IPS DF 6.9 (cell line): Measurements from ENCODE around the gene PDP2.

Source experiments
- DNase-seq: peaks from one replicate; pipeline ENCODE4 v3.0.0-alpha.2; 2013; ENCODE audit warnings: low read depth, low spot score
- H3K27ac ChIP-seq: one replicate; pipeline ENCODE4 v1.5.1; 2013; ENCODE audit warnings: low read length, control low read depth
- H3K27me3 ChIP-seq: 2 replicates; pipeline ENCODE4 v1.6.1; 2013; ENCODE audit warnings: mild to moderate bottlenecking, low read length; ENCODE audit not compliant: control insufficient read depth, insufficient read depth
- H3K36me3 ChIP-seq: 2 replicates; pipeline ENCODE4 v1.6.1; 2013; ENCODE audit warnings: low read length; ENCODE audit not compliant: control insufficient read depth, insufficient read depth
- H3K4me1 ChIP-seq: 2 replicates; pipeline ENCODE4 v1.6.1; 2013; ENCODE audit warnings: low read length; ENCODE audit not compliant: control insufficient read depth, insufficient read depth
- H3K4me3 ChIP-seq: 2 replicates; pipeline ENCODE4 v1.5.1; 2013; ENCODE audit warnings: mild to moderate bottlenecking, low read length
- H3K9me3 ChIP-seq: 2 replicates; pipeline ENCODE4 v1.6.1; 2013; ENCODE audit warnings: low read length, inconsistent platforms; ENCODE audit not compliant: control insufficient read depth, insufficient read depth
- WGBS: extraction: QIAGEN DNeasy Blood & Tissue Kit; methylation state at CpG from one replicate; pipeline ENCODE4 v1.1.7; 2013; ENCODE audit warnings: mixed read lengths, missing lambda C conversion rate; ENCODE audit not compliant: insufficient read length, insufficient coverage; 5-methylcytosine and 5-hydroxymethylcytosine counted together

PDP2 gene

DNA sequence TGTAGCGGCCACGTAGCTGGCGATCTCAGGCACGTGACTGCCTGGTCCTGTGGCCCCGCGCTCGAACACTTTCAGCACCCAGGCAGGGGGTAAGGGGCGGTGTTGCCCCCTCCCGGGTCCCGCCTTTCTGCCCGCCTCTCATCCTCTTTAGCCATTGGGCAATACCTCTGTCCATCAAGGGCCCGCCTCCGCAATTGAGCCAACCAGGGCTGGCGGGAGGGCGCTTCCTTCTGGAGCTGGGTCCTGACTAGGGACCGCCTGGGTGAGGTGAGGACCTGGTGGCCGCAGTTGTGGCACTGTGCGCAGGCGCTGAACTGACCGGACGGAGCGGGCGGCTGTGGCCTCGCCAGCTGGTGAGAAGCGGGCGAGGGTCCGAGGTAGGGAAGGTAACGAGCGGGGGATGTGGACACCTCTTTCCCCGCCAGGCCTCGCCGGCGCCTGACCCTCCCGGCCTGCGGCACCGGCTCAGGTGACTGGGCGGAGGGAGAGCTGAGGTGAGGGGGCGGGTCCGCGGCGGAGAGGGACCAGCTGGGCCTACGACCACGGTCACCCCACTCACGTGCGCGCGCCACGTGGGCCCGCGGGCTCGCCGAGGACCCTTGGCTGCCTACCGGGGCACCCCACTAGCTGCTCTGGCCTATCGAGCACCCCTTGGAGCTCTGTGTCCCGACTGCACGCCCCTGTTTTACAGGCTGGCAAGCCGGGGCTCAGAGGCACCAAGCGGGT lies at the start of gene PDP2:
PDP2 (plus strand) TSS at position 228 of the 726 bp plus-strand sequence. CDS start 3,770 bp downstream, outside the sequence.
- no peak within 1 kb of the TSS for H3K27ac ChIP-seq
- H3K4me1 ChIP-seq, result no peaks in the 10 kb centered on the region
- no peaks in the 10 kb centered on the region for H3K9me3 ChIP-seq
- peak within 1 kb of the TSS; percentile 80 for H3K4me3 ChIP-seq
- peak; percentile 94 for DNase-seq
- no peaks in the 10 kb centered on the region for H3K27me3 ChIP-seq
- H3K36me3 ChIP-seq, result peaks cover 12% of the 10 kb centered on the region
- WGBS, result no CpG with 5 or more reads among the region's 58 CpGs

DNA sequence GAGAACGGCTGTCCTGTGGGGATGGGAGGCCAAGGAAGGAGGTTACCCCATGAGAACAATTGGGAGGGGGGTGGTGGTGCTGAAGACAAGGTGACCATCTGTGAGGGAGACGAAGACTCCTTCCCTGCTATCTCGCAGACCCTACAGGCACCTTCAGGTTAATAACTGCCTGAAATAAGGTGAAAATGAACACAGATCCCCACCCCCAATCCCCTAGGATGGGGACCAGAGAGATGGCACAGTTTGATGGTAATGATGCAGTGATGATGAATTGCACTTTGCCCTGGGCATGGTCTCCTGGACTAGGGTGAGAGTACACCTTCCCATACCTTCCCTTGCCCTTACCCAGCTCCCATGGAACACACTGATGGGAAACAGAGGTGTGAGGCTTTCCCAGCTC lies 48.1 kb upstream of the PDP2 start:
- WGBS, result no CpG with 5 or more reads among the region's 3 CpGs
- H3K27me3 ChIP-seq, result no peaks in the 10 kb centered on the region
- H3K9me3 ChIP-seq, result no peaks in the 10 kb centered on the region
- H3K4me3 ChIP-seq, result no peak overlapping the region
- 0 out of 2 replicates have a peak, but pooled peaks cover 2% of the 10 kb centered on the region for H3K36me3 ChIP-seq
- no peak overlapping the region for H3K27ac ChIP-seq
- H3K4me1 ChIP-seq, result peaks cover 1% of the 10 kb centered on the region; the same call in 1 of the 2 replicates
- DNase-seq, result no peak

DNA sequence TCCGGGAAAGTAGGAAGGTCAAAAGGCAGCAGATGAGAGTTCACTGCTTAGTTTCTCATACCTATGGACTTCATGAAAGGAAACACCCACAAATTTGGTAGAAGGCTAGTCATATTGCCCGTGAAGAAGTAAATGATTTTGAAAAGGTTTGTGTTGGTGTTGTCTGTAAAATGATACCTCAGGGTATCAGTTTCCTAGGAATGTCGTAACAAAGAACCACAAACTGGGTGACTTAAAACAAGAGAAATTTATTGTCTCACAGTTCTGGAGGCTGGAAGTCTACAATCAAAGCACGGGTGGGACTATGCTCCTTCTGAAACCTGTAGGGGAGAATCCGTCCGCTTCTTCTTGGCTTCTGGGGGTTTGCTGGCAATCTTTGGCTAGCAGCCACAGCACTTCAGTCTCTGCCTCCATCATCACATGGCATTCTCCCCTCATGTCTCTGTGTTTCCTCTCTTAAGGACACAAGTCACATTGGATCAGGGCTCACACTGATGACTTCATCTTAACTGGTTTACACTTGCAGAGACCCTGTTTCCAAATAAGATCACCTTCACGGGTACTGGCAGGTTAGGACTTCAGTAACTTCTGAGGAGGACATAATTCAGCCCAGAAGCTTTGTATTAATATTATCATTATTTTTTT lies 47.5 kb upstream of the PDP2 start:
- Histone ChIP-seq H3K9me3 (no peaks in the 10 kb centered on the region), H3K27me3 (no peaks in the 10 kb centered on the region), H3K4me3 (no peak overlapping the region), H3K4me1 (peaks cover 1% of the 10 kb centered on the region; the same call in 1 of the 2 replicates), H3K27ac (no peak overlapping the region), H3K36me3 (0 out of 2 replicates have a peak, but pooled peaks cover 2% of the 10 kb centered on the region)
- WGBS, result no CpG with 5 or more reads among the region's 7 CpGs
- DNase-seq, result no peak

- no CpG with 5 or more reads among the region's 5 CpGs for WGBS
- Histone ChIP-seq H3K4me3 (no peak overlapping the region), H3K27ac (no peak overlapping the region), H3K36me3 (no peaks in the 10 kb centered on the region), H3K9me3 (no peaks in the 10 kb centered on the region), H3K27me3 (no peaks in the 10 kb centered on the region), H3K4me1 (no peaks in the 10 kb centered on the region)
- DNase-seq, result no peak
Measured at GRCh38 chr16:66834746-66835145, 45.6 kb upstream of the PDP2 start.

GRCh38 chr16:66840883-66841282 lies 39.4 kb upstream of the PDP2 start:
- Histone ChIP-seq H3K36me3 (no peaks in the 10 kb centered on the region), H3K27me3 (peaks cover 19% of the 10 kb centered on the region), H3K27ac (no peak overlapping the region), H3K4me1 (0 out of 2 replicates have a peak, but pooled peaks cover 3% of the 10 kb centered on the region), H3K4me3 (no peak overlapping the region), H3K9me3 (no peaks in the 10 kb centered on the region)
- WGBS, result no CpG with 5 or more reads among the region's 3 CpGs
- DNase-seq, result no peak

- H3K4me1 ChIP-seq, result 0 out of 2 replicates have a peak, but pooled peaks cover 3% of the 10 kb centered on the region
- no peaks in the 10 kb centered on the region for H3K9me3 ChIP-seq
- no peak overlapping the region for H3K4me3 ChIP-seq
- H3K36me3 ChIP-seq, result no peaks in the 10 kb centered on the region
- no CpG with 5 or more reads among the region's 4 CpGs for WGBS
- peaks cover 20% of the 10 kb centered on the region for H3K27me3 ChIP-seq
- no peak for DNase-seq
- no peak overlapping the region for H3K27ac ChIP-seq
Measured at GRCh38 chr16:66841366-66841765, 38.9 kb upstream of the PDP2 start.

GRCh38 chr16:66842765-66843164 lies 37.5 kb upstream of the PDP2 start:
- no peak overlapping the region for H3K4me3 ChIP-seq
- no CpG with 5 or more reads among the region's 7 CpGs for WGBS
- no peak for DNase-seq
- no peaks in the 10 kb centered on the region for H3K9me3 ChIP-seq
- H3K27ac ChIP-seq, result no peak overlapping the region
- no peaks in the 10 kb centered on the region for H3K36me3 ChIP-seq
- H3K4me1 ChIP-seq, result 0 out of 2 replicates have a peak, but pooled peaks cover 3% of the 10 kb centered on the region
- peaks cover 20% of the 10 kb centered on the region for H3K27me3 ChIP-seq

DNA sequence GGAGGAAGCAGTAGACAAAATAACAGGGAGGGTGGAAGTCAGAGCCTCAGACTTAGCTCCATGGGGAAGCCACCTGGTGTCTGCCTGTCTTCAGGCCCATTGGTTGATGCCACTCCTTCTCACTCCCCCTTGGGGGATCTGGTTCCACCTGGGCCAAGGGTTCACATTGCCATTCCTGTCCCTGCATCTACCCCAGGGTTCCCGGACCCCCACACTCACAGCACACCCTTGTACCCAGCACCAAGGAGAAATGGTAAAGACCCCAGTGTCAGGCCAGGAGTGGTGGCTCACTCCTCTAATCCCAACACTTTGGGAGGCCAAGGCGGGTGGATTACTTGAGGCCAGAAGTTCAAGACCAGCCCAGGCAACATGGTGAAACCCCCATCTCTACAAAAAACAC lies 37.1 kb upstream of the PDP2 start:
- H3K4me1 ChIP-seq, result 0 out of 2 replicates have a peak, but pooled peaks cover 3% of the 10 kb centered on the region
- WGBS, result no CpG with 5 or more reads among the region's 2 CpGs
- H3K27ac ChIP-seq, result no peak overlapping the region
- H3K36me3 ChIP-seq, result no peaks in the 10 kb centered on the region
- no peaks in the 10 kb centered on the region for H3K9me3 ChIP-seq
- no peak overlapping the region for H3K4me3 ChIP-seq
- H3K27me3 ChIP-seq, result peaks cover 20% of the 10 kb centered on the region
- no peak for DNase-seq

DNA sequence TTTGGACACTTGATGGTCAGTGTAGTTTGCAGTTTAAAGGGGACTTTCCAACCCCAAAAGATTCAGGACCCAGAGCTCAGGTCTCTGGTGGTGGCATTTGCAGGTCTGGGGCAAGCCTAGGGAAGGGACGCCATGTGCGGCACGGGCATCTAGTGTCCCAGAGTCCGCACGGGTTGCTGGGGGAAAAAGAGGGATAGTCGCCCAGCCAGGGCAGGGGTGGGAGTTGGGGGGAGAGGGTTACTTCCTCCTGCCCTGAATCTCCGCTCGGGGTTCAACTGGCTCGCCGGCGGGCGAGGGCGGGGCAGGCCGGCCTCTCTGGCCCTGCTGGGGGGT lies 36.3 kb upstream of the PDP2 start:
- H3K4me1 ChIP-seq, result 0 out of 2 replicates have a peak, but pooled peaks cover 3% of the 10 kb centered on the region
- no peak for DNase-seq
- no peak overlapping the region for H3K27ac ChIP-seq
- no peaks in the 10 kb centered on the region for H3K9me3 ChIP-seq
- peak overlapping the region; percentile 87; the same call in 1 of the 2 replicates for H3K4me3 ChIP-seq
- no peaks in the 10 kb centered on the region for H3K36me3 ChIP-seq
- WGBS, result no CpG with 5 or more reads among the region's 14 CpGs
- H3K27me3 ChIP-seq, result peaks cover 20% of the 10 kb centered on the region

DNA sequence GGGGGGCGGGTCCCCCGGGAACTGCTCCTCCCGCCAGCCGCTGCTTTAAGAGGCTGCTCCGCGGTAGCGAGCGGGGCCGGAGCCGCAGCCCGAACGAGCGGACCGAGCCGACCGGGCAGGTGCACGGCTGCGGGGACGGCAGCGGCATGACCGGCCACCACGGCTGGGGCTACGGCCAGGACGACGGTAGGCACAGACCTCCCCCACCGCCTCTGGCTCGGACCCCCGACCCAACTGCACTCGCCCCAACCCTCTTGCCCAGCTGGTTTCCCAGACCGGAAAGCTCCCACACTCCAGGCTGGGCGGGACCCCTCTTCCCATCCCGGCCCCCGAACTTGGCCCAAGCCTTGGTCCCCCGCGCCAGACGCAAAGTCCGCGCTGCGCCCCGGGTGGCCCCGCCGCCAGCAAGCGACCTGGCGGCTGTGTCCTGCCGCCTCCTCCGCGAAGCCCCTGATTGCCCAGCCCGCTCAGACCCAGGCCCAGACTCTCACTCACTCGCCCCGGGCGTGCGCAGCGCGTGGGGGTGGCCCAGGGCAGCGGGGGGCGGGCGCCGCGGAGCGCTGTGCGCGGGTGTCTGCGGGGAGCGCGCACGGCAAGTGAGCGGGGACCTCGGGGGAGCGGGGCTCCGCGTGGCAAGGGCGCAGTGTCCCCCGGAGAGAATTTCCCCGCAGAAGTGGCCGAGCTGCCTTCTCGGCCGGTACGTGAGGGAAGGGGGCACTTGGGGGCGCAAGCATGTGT lies 35.8 kb upstream of the PDP2 start, which contains the start of gene CA7:
CA7 (plus strand) TSS at position 73 of the 738 bp plus-strand sequence; CDS start at position 147, 74 bp downstream.
- H3K36me3 ChIP-seq, result no peaks in the 10 kb centered on the region
- H3K9me3 ChIP-seq, result no peaks in the 10 kb centered on the region
- H3K4me1 ChIP-seq, result 0 out of 2 replicates have a peak, but pooled peaks cover 3% of the 10 kb centered on the region
- H3K4me3 ChIP-seq, result peak within 1 kb of the TSS; percentile 87
- no peak within 1 kb of the TSS for H3K27ac ChIP-seq
- WGBS, result no CpG with 5 or more reads among the region's 79 CpGs
- DNase-seq, result no peak
- peaks cover 20% of the 10 kb centered on the region for H3K27me3 ChIP-seq
